Measurements from ENCODE around the gene ACAD10. TPM values are rescaled to one million over a fixed set of nuclear protein-coding genes. Genes with fewer than 3 reads are reported as not detected.

Gene ACAD10
- total and polyA plus RNA-seq, 2 of the 13 experiments (the other 11 are each of a cell fraction or from before 2014, with no cell fraction given) = 15.2 to 16.3 TPM

DNA sequence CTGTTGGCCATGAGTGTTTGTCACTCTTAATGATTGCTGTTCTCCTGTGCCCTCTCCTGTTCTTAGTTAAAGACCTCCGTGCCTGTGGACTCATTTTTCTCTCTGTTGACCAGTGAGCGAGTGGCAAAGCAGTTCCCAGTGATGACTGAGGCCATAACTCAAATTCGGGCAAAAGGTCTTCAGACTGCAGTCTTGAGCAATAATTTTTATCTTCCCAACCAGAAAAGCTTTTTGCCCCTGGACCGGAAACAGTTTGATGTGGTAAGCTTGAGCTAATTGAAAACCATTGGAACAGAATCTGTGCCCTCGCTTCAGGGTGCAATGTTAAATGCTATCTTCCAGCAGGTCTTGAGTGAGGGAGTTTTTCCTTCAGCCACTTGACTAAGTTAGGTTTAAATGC is 19.8 kb downstream of the ACAD10 start (continued):
- TF ChIP-seq PAWR (CRISPR knock-in tag; IDR thresholded peaks at IDR 0.05; ENCODE audit: borderline replicate concordance) (no peak), ZBTB8A (CRISPR knock-in tag; IDR thresholded peaks at IDR 0.05; ENCODE audit: borderline replicate concordance, low read depth) (no peak), PAX8 (CRISPR knock-in tag; IDR thresholded peaks at IDR 0.05; ENCODE audit: borderline replicate concordance) (no peak), TBP (CRISPR knock-in tag; IDR thresholded peaks at IDR 0.05) (no peak), NR3C1 (CRISPR knock-in tag; IDR thresholded peaks at IDR 0.05) (no peak), PHF8 (CRISPR knock-in tag; IDR thresholded peaks at IDR 0.05) (no peak)

DNA sequence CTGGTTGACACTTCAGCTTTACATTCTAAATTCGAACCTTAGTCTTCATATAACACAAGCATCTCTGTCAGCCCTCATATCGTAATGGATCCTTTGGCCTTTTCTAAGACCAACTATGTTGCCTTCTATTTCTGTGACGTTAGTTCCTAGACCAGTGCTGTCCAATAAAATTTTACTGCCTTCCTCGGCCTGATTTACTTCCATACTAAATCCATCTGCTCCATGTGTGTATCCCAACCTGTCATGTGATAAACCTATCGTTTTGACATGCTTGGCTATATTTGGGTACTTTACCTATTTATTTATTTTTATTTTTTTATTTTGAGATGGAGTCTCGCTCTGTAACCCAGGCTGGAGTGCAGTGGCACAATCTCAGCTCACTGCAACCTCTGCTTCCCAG is 20.3 kb downstream of the ACAD10 start:
- no peaks in the 10 kb centered on the region for H3K4me1 ChIP-seq (ENCODE audit: insufficient read depth, low read length)
- no peak overlapping the region for H3K9ac ChIP-seq (ENCODE audit: insufficient read depth, low read depth, low read length)
- H3K4me3 ChIP-seq (replicated peaks in 1 of 3; ENCODE audit: insufficient read depth in 1 of 3, low read depth in 2 of 3, low read length in 3 of 3) = no peak overlapping the region
- intact Hi-C loops (cut with micrococcal nuclease; ENCODE audit: unreplicated experiment) = no loop called here
- no peak for FAIRE-seq
- WGBS (ENCODE audit: low lambda C conversion rate) = 94% methylated on average over 6 of the region's 6 CpGs
- BruUV-seq (replicated peaks) = no TSS peak
- no peak for TF ChIP-seq ZMYM3 (CRISPR knock-in tag; IDR thresholded peaks at IDR 0.05)
- TF ChIP-seq, protein P1, sequence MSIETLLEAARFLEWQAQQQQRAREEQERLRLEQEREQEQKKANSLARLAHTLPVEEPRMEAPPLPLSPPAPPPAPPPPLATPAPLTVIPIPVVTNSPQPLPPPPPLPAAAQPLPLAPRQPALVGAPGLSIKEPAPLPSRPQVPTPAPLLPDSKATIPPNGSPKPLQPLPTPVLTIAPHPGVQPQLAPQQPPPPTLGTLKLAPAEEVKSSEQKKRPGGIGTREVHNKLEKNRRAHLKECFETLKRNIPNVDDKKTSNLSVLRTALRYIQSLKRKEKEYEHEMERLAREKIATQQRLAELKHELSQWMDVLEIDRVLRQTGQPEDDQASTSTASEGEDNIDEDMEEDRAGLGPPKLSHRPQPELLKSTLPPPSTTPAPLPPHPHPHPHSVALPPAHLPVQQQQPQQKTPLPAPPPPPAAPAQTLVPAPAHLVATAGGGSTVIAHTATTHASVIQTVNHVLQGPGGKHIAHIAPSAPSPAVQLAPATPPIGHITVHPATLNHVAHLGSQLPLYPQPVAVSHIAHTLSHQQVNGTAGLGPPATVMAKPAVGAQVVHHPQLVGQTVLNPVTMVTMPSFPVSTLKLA (IDR thresholded peaks at IDR 0.05) = peak; percentile 59
- in situ Hi-C loops (cut with HindIII; ENCODE audit: extremely low pct_ligation_motif_present, low pct_unique_long_range_greater_than_20kb) = no loop called here
- H3K27me3 ChIP-seq (ENCODE audit: control insufficient read depth in 1 of 2, insufficient read depth in 2 of 2, low read length in 2 of 2) = no peaks in the 10 kb centered on the region
- no peak overlapping the region for H3K4me2 ChIP-seq (ENCODE audit: low read depth, low read length)
- H2AFZ ChIP-seq (ENCODE audit: low read length) = no peak overlapping the region
- ATAC-seq = no peak
- H3K79me2 ChIP-seq (ENCODE audit: insufficient read depth, low read length) = no peaks in the 10 kb centered on the region
- peaks cover 12 to 48% of the 10 kb centered on the region in 2 experiments; a peak in 4 of 5 replicates for H3K36me3 ChIP-seq (replicated peaks in 1 of 2; ENCODE audit: control insufficient read depth in 1 of 2, insufficient read depth in 2 of 2, low read length in 2 of 2)
- H3K9me3 ChIP-seq (ENCODE audit: low read length) = no peaks in the 10 kb centered on the region
- no peak for DNase-seq (ENCODE audit: low spot score)
- H4K20me1 ChIP-seq (ENCODE audit: insufficient read depth, low read length) = no peaks in the 10 kb centered on the region
- ChIA-PET CTCF (ENCODE audit: low intra/inter-chr PET ratio, low total read pairs) (no interaction called here), POLR2A (no interaction called here)
- no peak overlapping the region for H3K27ac ChIP-seq (ENCODE audit: extremely low read length, insufficient read depth, low read length)

Measured in HepG2 (cell line).